HEK293 (cell line): Measurements from ENCODE around the gene RASGEF1B.

Experiments used
- CTCF ChIA-PET: fragments of 350-600 bp; formaldehyde crosslinking; extraction: SDS; loops from one replicate; lab custom pipeline; 2021; ENCODE audit warnings: antibody characterized with exemption; lab: Yijun Ruan, JAX
- POLR2A ChIA-PET: fragments of 300-600 bp; formaldehyde crosslinking; extraction: SDS; loops from one replicate; lab custom pipeline; 2020; ENCODE audit warnings: antibody characterized with exemption, inconsistent platforms; lab: Yijun Ruan, JAX
- H3K27ac ChIP-seq: fragments of 200-500 bp; sonication (Bioruptor generic); 2 replicates; pipeline ENCODE4 v1.5.1; 2014; ENCODE audit warnings: low read depth, low read length, control low read depth, inconsistent platforms; ENCODE audit errors: extremely low read depth
- H3K36me3 ChIP-seq, 2 experiments: fragments of 200-500 bp in 1 of 2; sonication (Bioruptor generic) in 1 of 2; 1 replicate in 1 of 2; 2 replicates in 1 of 2; pipeline ENCODE4 v1.5.1; 2014 to 2017; ENCODE audit warnings: inconsistent platforms in 2 of 2, low read length in 2 of 2; ENCODE audit not compliant: control insufficient read depth in 2 of 2, insufficient read depth in 1 of 2
- H3K4me1 ChIP-seq: fragments of 200-500 bp; sonication (Bioruptor generic); 2 replicates; pipeline ENCODE4 v1.5.1; 2014; ENCODE audit warnings: mild to moderate bottlenecking, low read length, inconsistent platforms; ENCODE audit not compliant: control insufficient read depth, insufficient read depth
- H3K4me3 ChIP-seq: 2 replicates; pipeline ENCODE4 v1.5.1; 2011; ENCODE audit warnings: low read depth, mild to moderate bottlenecking, control low read depth, low read length, moderate library complexity
- H3K9me3 ChIP-seq: fragments of 200-500 bp; sonication (Bioruptor generic); 2 replicates; pipeline ENCODE4 v1.5.1; 2014; ENCODE audit warnings: low read depth, low read length, inconsistent platforms; ENCODE audit not compliant: control insufficient read depth, insufficient read depth
- ATF2 ChIP-seq: fragments of 450-650 bp; formaldehyde crosslinking; IDR thresholded peaks from 2 replicates; pipeline ENCODE4 v1.5.1; 2016; ENCODE audit warnings: missing biosample characterization, missing genetic modification characterization, low read depth
- ELK4 ChIP-seq: IDR thresholded peaks from 2 replicates; pipeline ENCODE4 v1.6.1; 2011; ENCODE audit warnings: mild to moderate bottlenecking, low read depth, low read length, borderline replicate concordance
- HOXA7 ChIP-seq: sonication (generic); formaldehyde crosslinking; IDR thresholded peaks from 2 replicates; pipeline ENCODE4 v1.8.1; 2022; ENCODE audit warnings: missing genetic modification reagents, borderline replicate concordance
- PRDM10 ChIP-seq: fragments of 450-650 bp; formaldehyde crosslinking; IDR thresholded peaks from 2 replicates; pipeline ENCODE4 v1.5.1; 2016; ENCODE audit warnings: missing biosample characterization, missing genetic modification characterization
- PRDM2 ChIP-seq: fragments of 450-650 bp; formaldehyde crosslinking; IDR thresholded peaks from 2 replicates; pipeline ENCODE4 v1.5.1; 2016; ENCODE audit warnings: missing biosample characterization, missing genetic modification characterization, borderline replicate concordance
- SALL2 ChIP-seq: fragments of 450-650 bp; formaldehyde crosslinking; IDR thresholded peaks from 2 replicates; pipeline ENCODE4 v1.5.0; 2017; ENCODE audit warnings: missing biosample characterization, mild to moderate bottlenecking, missing genetic modification characterization, borderline replicate concordance
- TCF7L2 ChIP-seq: IDR thresholded peaks from 2 replicates; pipeline ENCODE4 v1.6.1; 2011; ENCODE audit warnings: low read depth, mild to moderate bottlenecking, inconsistent platforms, low read length, moderate library complexity, borderline replicate concordance
- ZNF140 ChIP-seq: fragments of 450-650 bp; formaldehyde crosslinking; IDR thresholded peaks from 2 replicates; pipeline ENCODE4 v1.5.1; 2016; ENCODE audit warnings: missing biosample characterization, missing genetic modification characterization
- ZNF146 ChIP-seq: fragments of 450-650 bp; formaldehyde crosslinking; IDR thresholded peaks from 2 replicates; pipeline ENCODE4 v1.5.1; 2016; ENCODE audit warnings: missing biosample characterization, missing genetic modification characterization
- ZNF157 ChIP-seq: fragments of 450-650 bp; formaldehyde crosslinking; IDR thresholded peaks from 2 replicates; pipeline ENCODE4 v1.5.1; 2016; ENCODE audit warnings: missing biosample characterization, missing genetic modification characterization
- ZNF214 ChIP-seq: fragments of 450-650 bp; formaldehyde crosslinking; IDR thresholded peaks from 2 replicates; pipeline ENCODE4 v1.5.1; 2017; ENCODE audit warnings: missing biosample characterization, mild to moderate bottlenecking, missing genetic modification characterization, borderline replicate concordance
- ZNF501 ChIP-seq: fragments of 450-650 bp; formaldehyde crosslinking; IDR thresholded peaks from 2 replicates; pipeline ENCODE4 v1.5.1; 2016; ENCODE audit warnings: missing biosample characterization, missing genetic modification characterization
- ZNF639 ChIP-seq: fragments of 450-650 bp; formaldehyde crosslinking; IDR thresholded peaks from 2 replicates; pipeline ENCODE4 v1.5.1; 2016; ENCODE audit warnings: missing biosample characterization, missing genetic modification characterization
- ZSCAN23 ChIP-seq: fragments of 450-650 bp; formaldehyde crosslinking; IDR thresholded peaks from 2 replicates; pipeline ENCODE4 v1.5.1; 2016; ENCODE audit warnings: missing biosample characterization, missing genetic modification characterization
- ZXDB ChIP-seq: fragments of 450-650 bp; formaldehyde crosslinking; IDR thresholded peaks from 2 replicates; pipeline ENCODE4 v1.5.1; 2016; ENCODE audit warnings: missing biosample characterization, missing genetic modification characterization

Gene RASGEF1B

GRCh38 chr4:81408341-81408740, 63.4 kb downstream of the RASGEF1B start:
- TF ChIP-seq ZNF639 (no peak), ELK4 (no peak), PRDM2 (tag by site-specific recombination) (no peak), ATF2 (tag by site-specific recombination) (no peak), ZNF146 (tag by site-specific recombination) (no peak), ZXDB (tag by site-specific recombination) (no peak), SALL2 (no peak), ZNF214 (tag by site-specific recombination) (no peak), ZNF501 (tag by site-specific recombination) (no peak), ZNF140 (tag by site-specific recombination) (no peak), PRDM10 (no peak), ZSCAN23 (tag by site-specific recombination) (no peak), TCF7L2 (no peak), ZNF157 (tag by site-specific recombination) (no peak), HOXA7 (CRISPR knock-in tag) (no peak)

More at GRCh38 chr4:81408341-81408740, 63.4 kb downstream of the RASGEF1B start:
- CTCF ChIA-PET: interaction anchor here (0.6 to 1.2 kb wide), 3 partner anchors 86 to 793 kb away, joined by 3 to 4 read pairs (median 4); no protein-coding TSS in a partner anchor
- H3K36me3 ChIP-seq: no peaks in the 10 kb centered on the region
- no peaks in the 10 kb centered on the region for H3K9me3 ChIP-seq
- POLR2A ChIA-PET: no interaction called here
- no peak overlapping the region for H3K27ac ChIP-seq
- no peak overlapping the region for H3K4me3 ChIP-seq
- no peaks in the 10 kb centered on the region for H3K4me1 ChIP-seq
